GM12878 (cell line): ENCODE measurements around the gene MMP11. TPM values are rescaled to one million over a fixed set of nuclear protein-coding genes. Genes with fewer than 3 reads are reported as not detected.
A peak's percentile ranks its signal among the peaks of the same experiment; 100 is the strongest.

ENCODE experiments used
- ATAC-seq: fragments of 200-7000 bp; cut with Tn5 transposase; 3 replicates; pipeline ENCODE4 v1.9.1; 2020; ENCODE audit warnings: mild to moderate bottlenecking, moderate library complexity
- BruUV-seq: library from RNA; stranded (reverse); fragments of 400-500 nt; replicated peaks from 2 replicates; lab custom pipeline; 2021; lab: Mats Ljungman, UMichigan
- CTCF ChIA-PET: fragments of 300-600 bp; sonication (Branson Sonifier 250); formaldehyde crosslinking; extraction: SDS; loops from one replicate; lab custom pipeline; 2021; ENCODE audit warnings: inconsistent platforms; lab: Yijun Ruan, JAX
- POLR2A ChIA-PET: fragments of 350-600 bp; formaldehyde crosslinking; extraction: SDS; loops from one replicate; lab custom pipeline; 2021; ENCODE audit warnings: inconsistent platforms; lab: Charles Lee
- RAD21 ChIA-PET: fragments of 300-600 bp; sonication (Branson Sonifier 250); formaldehyde crosslinking; loops from one replicate; lab custom pipeline; 2023; ENCODE audit warnings: antibody characterized with exemption; ENCODE audit not compliant: unreplicated experiment; lab: Charles Lee
- SMC1A ChIA-PET: fragments of 300-600 bp; sonication (Branson Sonifier 250); formaldehyde crosslinking; loops from one replicate; lab custom pipeline; 2023; ENCODE audit not compliant: unreplicated experiment, uncharacterized antibody; lab: Charles Lee
- DNase-seq: peaks from one replicate; pipeline ENCODE4 v3.0.0-alpha.2; 2011; ENCODE audit warnings: low read depth, low spot score
- FAIRE-seq: peaks from 3 replicates; lab custom pipeline; 2011; peaks lifted over from hg19 to GRCh38; lab: Jason Lieb, UNC
- H2AFZ ChIP-seq: 2 replicates; pipeline ENCODE4 v1.6.0; 2011; ENCODE audit warnings: low read depth, low read length, control low read depth; ENCODE audit not compliant: control insufficient read depth
- H3K27ac ChIP-seq: 2 replicates; pipeline ENCODE4 v1.5.1; 2011; ENCODE audit warnings: control low read depth; ENCODE audit not compliant: control insufficient read depth, insufficient read depth
- H3K27me3 ChIP-seq, 2 experiments: replicated peaks in 1 of 2; 2 replicates each; pipeline versions ENCODE4 v1.6.0 to v1.6.1; 2011; ENCODE audit warnings: low read length in 1 of 2; ENCODE audit not compliant: control insufficient read depth in 2 of 2, insufficient read depth in 2 of 2
- H3K36me3 ChIP-seq, 2 experiments: 2 replicates each; pipeline ENCODE4 v1.5.1; 2011; ENCODE audit warnings: low read length in 1 of 2; ENCODE audit not compliant: control insufficient read depth in 2 of 2, insufficient read depth in 2 of 2
- H3K4me1 ChIP-seq: 2 replicates; pipeline ENCODE4 v1.6.1; 2011; ENCODE audit warnings: mild to moderate bottlenecking, low read length, moderate library complexity, mixed read lengths; ENCODE audit not compliant: control insufficient read depth, insufficient read depth
- H3K4me2 ChIP-seq: 2 replicates; pipeline ENCODE4 v1.6.0; 2011; ENCODE audit warnings: control low read depth; ENCODE audit not compliant: control insufficient read depth, insufficient read depth
- H3K4me3 ChIP-seq: fragments of 200-600 bp; sonication (generic); 2 replicates; pipeline ENCODE4 v1.5.1; 2016
- H3K79me2 ChIP-seq: 2 replicates; pipeline ENCODE4 v1.6.0; 2011; ENCODE audit warnings: low read length; ENCODE audit not compliant: control insufficient read depth, insufficient read depth
- H3K9ac ChIP-seq: 2 replicates; pipeline ENCODE4 v1.8.0; 2011; ENCODE audit warnings: low read length, control low read depth, mixed read lengths; ENCODE audit not compliant: control insufficient read depth, insufficient read depth
- H3K9me3 ChIP-seq: replicated peaks from 3 replicates; pipeline ENCODE4 v1.5.1; 2011; ENCODE audit warnings: mild to moderate bottlenecking, low read length; ENCODE audit not compliant: control insufficient read depth, insufficient read depth
- H4K20me1 ChIP-seq: 2 replicates; pipeline ENCODE4 v1.6.0; 2011; ENCODE audit not compliant: control insufficient read depth, insufficient read depth
- CHD1 ChIP-seq: IDR thresholded peaks from 2 replicates; pipeline ENCODE4 v1.6.1; 2012; ENCODE audit warnings: low read depth, low read length, improper control_type of control experiment
- CHD2 ChIP-seq: IDR thresholded peaks from 2 replicates; pipeline ENCODE4 v1.6.1; 2011; ENCODE audit warnings: low read depth, low read length, improper control_type of control experiment, borderline replicate concordance
- ETV6 ChIP-seq, 2 experiments: fragments of 450-650 bp in 1 of 2; IDR thresholded peaks in 1 of 2; conservative IDR thresholded peaks in 1 of 2; 2 replicates each; pipeline ENCODE4 v1.6.1; 2014; ENCODE audit warnings: antibody characterized with exemption in 1 of 2, borderline replicate concordance in 1 of 2, low read depth in 1 of 2, mild to moderate bottlenecking in 1 of 2, moderate library complexity in 1 of 2
- MTA3 ChIP-seq: IDR thresholded peaks from 2 replicates; pipeline ENCODE4 v1.6.1; 2012; ENCODE audit warnings: low read length, inconsistent platforms, borderline replicate concordance
- PRDM15 ChIP-seq: fragments of 450-650 bp; formaldehyde crosslinking; IDR thresholded peaks from 2 replicates; pipeline ENCODE4 v1.4.0; 2020; ENCODE audit warnings: mild to moderate bottlenecking, moderate library complexity
- RELA ChIP-seq: fragments of 450-650 bp; IDR thresholded peaks from 2 replicates; pipeline ENCODE4 v1.8.0; 2014; ENCODE audit warnings: borderline replicate concordance; ENCODE audit not compliant: partially characterized antibody
- SREBF1 ChIP-seq: IDR thresholded peaks from 2 replicates; pipeline ENCODE4 v1.6.1; 2012; ENCODE audit warnings: mild to moderate bottlenecking, low read length
- ZNF592 ChIP-seq: fragments of 450-650 bp; IDR thresholded peaks from 2 replicates; pipeline ENCODE4 v1.6.1; 2017; ENCODE audit warnings: mild to moderate bottlenecking, moderate library complexity
- ZNF687 ChIP-seq: fragments of 450-650 bp; IDR thresholded peaks from 2 replicates; pipeline ENCODE4 v1.6.1; 2017; ENCODE audit warnings: mild to moderate bottlenecking, moderate library complexity
- WGBS: methylation state at CpG from one replicate; pipeline ENCODE4 v1.1.6; 2016; ENCODE audit warnings: low lambda C conversion rate; ENCODE audit not compliant: insufficient replicate concordance, insufficient coverage; ENCODE audit errors: missing lambda C conversion rate; 5-methylcytosine and 5-hydroxymethylcytosine counted together
- in situ Hi-C: fragments of 300-500 bp; cut with MboI; formaldehyde crosslinking; loops from 9 replicates; pipeline ENCODE4 v1.14.3; 2018; ENCODE audit warnings: mixed read lengths
- intact Hi-C: fragments of 100-400 bp; cut with micrococcal nuclease; formaldehyde crosslinking; loops from one replicate; pipeline ENCODE4 v1.14.2; 2022; ENCODE audit not compliant: unreplicated experiment
- polyA plus RNA-seq, 11 experiments: library from polyadenylated mRNA; depleted of rRNA in 4 of 11; unstranded in 6 of 11; stranded (reverse) in 5 of 11; fragments of >200 nt; fragmentation: Nextera tagmentation in 4 of 11; fragmentation: Illumina TruSeq in 1 of 11; extraction: Ambion mirVana in 4 of 11; extraction: Trizol in 1 of 11; gene quantifications; 1 replicate in 1 of 11; 2 replicates in 10 of 11; pipeline versions ENCODE4 v1.2.1 to v1.2.3, GENCODE V29; 2011 to 2016; ENCODE audit warnings: inconsistent platforms in 2 of 11, missing spikeins in 2 of 11, low read depth in 1 of 11
- total RNA-seq, 4 experiments: library from RNA; depleted of rRNA in 3 of 4; stranded (reverse); fragments of >200 nt in 3 of 4; fragmentation: Illumina TruSeq in 1 of 4; extraction: Trizol in 1 of 4; gene quantifications; 2 replicates each; pipeline versions ENCODE4 v1.2.1 to v1.2.3, GENCODE V29; 2013 to 2021

Gene MMP11
- total and polyA plus RNA-seq, 10 of the 15 experiments (the other 5 are each of a cell fraction or from before 2014, with no cell fraction given): 0.03 to 1.1 (median 0.31) TPM; not detected in 2

- 0 out of 2 replicates have a peak, but pooled peaks have one; percentile 28 for TF ChIP-seq ZNF687
- TF ChIP-seq, all 136 proteins: peak for 3
Measured at GRCh38 chr22:23820748-23821211, 48.1 kb downstream of the MMP11 start (continued).

DNA sequence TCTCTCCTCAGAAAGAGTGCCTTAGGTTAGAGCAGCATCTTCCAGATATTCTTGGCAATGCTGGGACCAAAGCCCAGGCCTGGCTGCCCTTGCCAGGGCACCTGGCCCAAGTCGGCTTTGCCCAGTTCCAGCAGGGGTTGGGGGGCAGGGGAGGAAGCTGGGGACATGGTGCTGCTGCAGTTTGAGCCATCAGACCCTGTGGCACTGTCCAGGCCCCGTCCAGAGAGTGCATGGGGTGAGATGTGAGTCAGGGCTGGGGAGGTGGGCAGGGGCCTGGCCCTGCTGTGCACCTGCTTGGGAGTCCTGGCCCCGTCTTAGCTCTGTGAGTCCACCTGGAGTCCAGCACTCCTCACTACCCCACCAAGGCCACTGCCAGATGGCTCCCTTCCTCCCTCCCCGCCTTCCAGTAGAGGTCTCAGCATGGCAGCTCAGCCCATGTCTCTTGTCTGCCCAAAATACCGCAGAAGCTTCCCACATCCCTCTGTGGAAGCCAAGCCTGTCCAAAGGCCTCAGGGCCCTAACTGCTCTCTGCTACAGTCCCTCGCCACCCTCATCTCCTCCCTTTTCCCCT lies 49.5 kb downstream of the MMP11 start:
- Histone ChIP-seq H3K27ac (no peak overlapping the region), H3K4me3 (no peak overlapping the region), H3K27me3 (no peaks in the 10 kb centered on the region), H4K20me1 (no peaks in the 10 kb centered on the region; the same call in 1 of the 2 replicates), H3K4me2 (no peak overlapping the region)
- CTCF ChIA-PET: no interaction called here
- no TSS peak for BruUV-seq
- intact Hi-C loops: no loop called here
- TF ChIP-seq CHD1: no peak
- no peak for TF ChIP-seq PRDM15
- no peak for TF ChIP-seq CHD2
- TF ChIP-seq ZNF592: no peak
- TF ChIP-seq SREBF1: no peak
- no peak for TF ChIP-seq RELA
- TF ChIP-seq ETV6 (conservative IDR thresholded peaks at IDR 0.05 in 1 of 2, IDR thresholded peaks at IDR 0.05 in 1 of 2; ENCODE audit: borderline replicate concordance in 1 of 2, low read depth in 1 of 2): no peak
- no peak for TF ChIP-seq MTA3
- TF ChIP-seq, all 136 proteins: peak for 0
- RAD21 ChIA-PET: no interaction called here
- POLR2A ChIA-PET: interaction anchor here (0.6 to 1.4 kb wide), 4 partner anchors 10 to 91 kb away, joined by 3 to 5 read pairs (median 4); no protein-coding TSS in a partner anchor
- in situ Hi-C loops: no loop called here
- H3K79me2 ChIP-seq: no peaks in the 10 kb centered on the region
- peaks cover 3% of the 10 kb centered on the region for H3K4me1 ChIP-seq
- H3K9me3 ChIP-seq: no peaks in the 10 kb centered on the region
- SMC1A ChIA-PET: no interaction called here
- FAIRE-seq (no peak), DNase-seq (no peak), ATAC-seq (no peak)
- H3K36me3 ChIP-seq: peaks cover 36 to 49% of the 10 kb centered on the region in 2 experiments
- WGBS: 85% methylated on average over 6 of the region's 6 CpGs
- no peak overlapping the region for H2AFZ ChIP-seq
- H3K9ac ChIP-seq: no peak overlapping the region
